OCI-LY1 (cell line): Measurements from ENCODE around the gene NKAIN2.

Experiments
- H2AFZ ChIP-seq: fragments of 200-600 bp; sonication (generic), shearing (Covaris generic); 2 replicates; pipeline ENCODE4 v1.6.0; 2014; ENCODE audit warnings: antibody characterized with exemption, mild to moderate bottlenecking, low read length
- H3F3A ChIP-seq: fragments of 200-600 bp; sonication (generic), shearing (Covaris generic); 2 replicates; pipeline ENCODE4 v1.6.0; 2014; ENCODE audit warnings: mild to moderate bottlenecking, antibody characterized with exemption, low read length, moderate library complexity; ENCODE audit not compliant: insufficient read depth
- H3K27ac ChIP-seq: fragments of 200-600 bp; sonication (generic); 2 replicates; pipeline ENCODE4 v1.5.1; 2014; ENCODE audit warnings: low read length, mixed run types, mild to moderate bottlenecking, low read depth; ENCODE audit not compliant: poor library complexity, severe bottlenecking
- H3K27me3 ChIP-seq: fragments of 200-600 bp; sonication (generic); 2 replicates; pipeline ENCODE4 v1.6.0; 2014; ENCODE audit warnings: antibody characterized with exemption, mild to moderate bottlenecking, low read length, moderate library complexity; ENCODE audit not compliant: insufficient read depth
- H3K36me3 ChIP-seq: fragments of 200-600 bp; sonication (generic); 2 replicates; pipeline ENCODE4 v1.6.1; 2014; ENCODE audit warnings: mild to moderate bottlenecking, antibody characterized with exemption, low read length, moderate library complexity, mixed read lengths; ENCODE audit not compliant: insufficient read depth
- H3K4me1 ChIP-seq: fragments of 200-600 bp; sonication (generic); 2 replicates; pipeline ENCODE4 v1.5.1; 2014; ENCODE audit warnings: mild to moderate bottlenecking, low read length, moderate library complexity; ENCODE audit not compliant: insufficient read depth, severe bottlenecking
- H3K4me2 ChIP-seq: fragments of 200-600 bp; sonication (generic), shearing (Covaris generic); 2 replicates; pipeline ENCODE4 v1.6.1; 2014; ENCODE audit warnings: low read length
- H3K4me3 ChIP-seq: fragments of 200-600 bp; sonication (generic); 2 replicates; pipeline ENCODE4 v1.5.1; 2014; ENCODE audit warnings: low read length, low read depth, mild to moderate bottlenecking, mixed read lengths; ENCODE audit not compliant: poor library complexity, severe bottlenecking
- H3K79me2 ChIP-seq: fragments of 200-600 bp; shearing (Covaris generic); 2 replicates; pipeline ENCODE4 v1.6.1; 2016; ENCODE audit warnings: mixed run types, low read length, mixed read lengths; ENCODE audit not compliant: insufficient read depth
- H3K9ac ChIP-seq: fragments of 200-600 bp; sonication (generic), shearing (Covaris generic); 2 replicates; pipeline ENCODE4 v1.6.1; 2014; ENCODE audit warnings: mild to moderate bottlenecking, low read length, mixed read lengths
- H3K9me2 ChIP-seq: fragments of 200-600 bp; sonication (generic), shearing (Covaris generic); 2 replicates; pipeline ENCODE4 v1.6.1; 2014; ENCODE audit warnings: low read depth, mild to moderate bottlenecking, low read length, mixed read lengths
- H3K9me3 ChIP-seq: fragments of 200-600 bp; shearing (Covaris generic); 2 replicates; pipeline ENCODE4 v1.6.1; 2014; ENCODE audit warnings: low read length, mixed read lengths
- H4K20me1 ChIP-seq: fragments of 200-600 bp; sonication (generic), shearing (Covaris generic); 2 replicates; pipeline ENCODE4 v1.6.0; 2016; ENCODE audit warnings: mild to moderate bottlenecking, low read length; ENCODE audit not compliant: insufficient read depth
- EZH2 ChIP-seq: fragments of 200-600 bp; sonication (generic), shearing (Covaris generic); IDR thresholded peaks from 2 replicates; pipeline ENCODE4 v1.8.0; 2017; ENCODE audit warnings: borderline replicate concordance, mixed run types, mild to moderate bottlenecking, antibody characterized with exemption, low read length, moderate library complexity, mixed read lengths
- TF ChIP-seq, protein P1 (sequence below): fragments of 200-600 bp; sonication (generic), shearing (Covaris generic); IDR thresholded peaks from 2 replicates; pipeline ENCODE4 v1.5.1; 2017; ENCODE audit warnings: mild to moderate bottlenecking, antibody characterized with exemption, low read length, moderate library complexity, mixed read lengths

NKAIN2 gene

DNA sequence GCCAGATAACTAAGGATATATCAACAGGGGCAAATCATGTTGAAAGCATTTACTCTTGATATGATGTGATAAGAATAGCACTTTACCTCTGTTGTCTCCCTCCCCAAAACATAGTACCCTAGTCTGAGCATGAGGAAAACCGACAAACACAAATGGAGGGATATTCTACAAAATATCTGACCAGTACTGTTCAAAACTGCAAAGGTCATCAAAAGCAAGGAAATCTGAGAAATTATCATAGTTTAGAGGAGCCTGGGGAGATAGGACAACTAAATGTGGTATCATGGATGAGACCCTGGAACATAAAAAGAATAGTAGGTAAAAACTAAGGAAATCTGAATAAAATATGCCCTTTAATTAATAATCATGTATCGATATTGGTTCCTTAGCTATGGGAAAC, 675.2 kb downstream of the NKAIN2 start:
- no peaks in the 10 kb centered on the region for H3K27me3 ChIP-seq
- TF ChIP-seq, protein P1, sequence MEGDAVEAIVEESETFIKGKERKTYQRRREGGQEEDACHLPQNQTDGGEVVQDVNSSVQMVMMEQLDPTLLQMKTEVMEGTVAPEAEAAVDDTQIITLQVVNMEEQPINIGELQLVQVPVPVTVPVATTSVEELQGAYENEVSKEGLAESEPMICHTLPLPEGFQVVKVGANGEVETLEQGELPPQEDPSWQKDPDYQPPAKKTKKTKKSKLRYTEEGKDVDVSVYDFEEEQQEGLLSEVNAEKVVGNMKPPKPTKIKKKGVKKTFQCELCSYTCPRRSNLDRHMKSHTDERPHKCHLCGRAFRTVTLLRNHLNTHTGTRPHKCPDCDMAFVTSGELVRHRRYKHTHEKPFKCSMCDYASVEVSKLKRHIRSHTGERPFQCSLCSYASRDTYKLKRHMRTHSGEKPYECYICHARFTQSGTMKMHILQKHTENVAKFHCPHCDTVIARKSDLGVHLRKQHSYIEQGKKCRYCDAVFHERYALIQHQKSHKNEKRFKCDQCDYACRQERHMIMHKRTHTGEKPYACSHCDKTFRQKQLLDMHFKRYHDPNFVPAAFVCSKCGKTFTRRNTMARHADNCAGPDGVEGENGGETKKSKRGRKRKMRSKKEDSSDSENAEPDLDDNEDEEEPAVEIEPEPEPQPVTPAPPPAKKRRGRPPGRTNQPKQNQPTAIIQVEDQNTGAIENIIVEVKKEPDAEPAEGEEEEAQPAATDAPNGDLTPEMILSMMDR = no peak
- TF ChIP-seq EZH2 = no peak
- no peak overlapping the region for H3K4me3 ChIP-seq
- H3K9ac ChIP-seq = no peak overlapping the region
- H3K9me3 ChIP-seq = no peaks in the 10 kb centered on the region
- H3K9me2 ChIP-seq = no peaks in the 10 kb centered on the region
- no peak overlapping the region for H3K4me2 ChIP-seq
- no peaks in the 10 kb centered on the region for H3K36me3 ChIP-seq
- H3K27ac ChIP-seq = no peak overlapping the region
- no peak overlapping the region for H2AFZ ChIP-seq
- H4K20me1 ChIP-seq = no peaks in the 10 kb centered on the region
- H3K79me2 ChIP-seq = no peaks in the 10 kb centered on the region
- no peaks in the 10 kb centered on the region for H3K4me1 ChIP-seq
- H3F3A ChIP-seq = no peaks in the 10 kb centered on the region

DNA sequence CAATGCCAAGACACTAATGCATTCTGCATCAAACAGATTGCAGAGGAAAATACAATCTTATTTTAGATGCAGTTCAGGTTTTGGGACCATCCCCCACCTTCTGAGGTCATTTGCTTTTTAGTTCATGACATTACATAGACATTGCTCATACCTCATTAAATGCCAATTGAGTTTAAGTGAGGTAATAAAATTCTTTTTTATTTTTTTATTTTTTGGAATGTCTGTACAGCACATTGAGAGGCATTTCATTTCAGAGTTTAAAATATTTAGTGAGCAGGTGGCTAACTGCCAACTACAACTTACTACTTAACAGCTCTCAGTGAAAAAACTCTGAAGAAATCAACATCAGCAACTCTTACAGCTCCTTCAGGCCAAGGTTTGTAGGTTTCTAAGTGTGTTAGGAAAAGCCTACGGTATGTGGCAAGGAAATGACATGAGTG, 676.3 kb downstream of the NKAIN2 start:
- H3K36me3 ChIP-seq = no peaks in the 10 kb centered on the region
- H3K4me1 ChIP-seq = no peaks in the 10 kb centered on the region
- H3K79me2 ChIP-seq = no peaks in the 10 kb centered on the region
- no peak overlapping the region for H3K4me3 ChIP-seq
- H4K20me1 ChIP-seq = no peaks in the 10 kb centered on the region
- no peaks in the 10 kb centered on the region for H3F3A ChIP-seq
- H3K9me2 ChIP-seq = no peaks in the 10 kb centered on the region
- no peak overlapping the region for H3K27ac ChIP-seq
- H3K4me2 ChIP-seq = no peak overlapping the region
- TF ChIP-seq EZH2 = no peak
- TF ChIP-seq, protein P1 = no peak
- no peaks in the 10 kb centered on the region for H3K27me3 ChIP-seq
- H3K9me3 ChIP-seq = no peaks in the 10 kb centered on the region
- no peak overlapping the region for H3K9ac ChIP-seq
- H2AFZ ChIP-seq = no peak overlapping the region

DNA sequence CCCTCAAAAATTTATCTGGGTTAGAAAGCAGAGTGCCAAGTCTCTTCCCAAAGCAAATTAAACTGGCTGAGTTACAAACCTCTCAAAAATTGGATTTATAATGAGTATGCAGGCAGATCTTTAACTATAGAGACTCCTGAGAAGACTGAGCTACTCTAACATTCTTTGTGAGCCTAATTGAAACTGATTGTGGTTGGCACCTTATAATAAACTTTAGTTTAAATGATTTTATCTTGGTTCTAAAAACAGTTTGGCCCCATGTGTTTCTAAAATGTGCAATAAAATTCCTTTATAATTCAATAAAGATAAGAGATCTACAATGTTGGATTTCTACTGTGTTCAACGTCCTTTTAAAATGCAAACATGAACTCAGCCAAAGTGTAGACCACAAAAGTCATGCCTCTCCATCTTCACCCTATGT, 678.4 kb downstream of the NKAIN2 start:
- Histone ChIP-seq H3K9ac (no peak overlapping the region), H3K9me2 (no peaks in the 10 kb centered on the region), H3K4me1 (no peaks in the 10 kb centered on the region), H3K9me3 (no peaks in the 10 kb centered on the region), H4K20me1 (no peaks in the 10 kb centered on the region), H3K27me3 (no peaks in the 10 kb centered on the region), H3K36me3 (no peaks in the 10 kb centered on the region), H3K79me2 (no peaks in the 10 kb centered on the region), H3K4me2 (no peak overlapping the region), H3K27ac (no peak overlapping the region), H3F3A (no peaks in the 10 kb centered on the region), H2AFZ (no peak overlapping the region), H3K4me3 (no peak overlapping the region)
- TF ChIP-seq, protein P1 = no peak
- no peak for TF ChIP-seq EZH2
